DOHH2 (cell line): Measurements from ENCODE around the gene IL6R.

Experiments used
- H3F3A ChIP-seq: fragments of 200-600 bp; sonication (generic), shearing (Covaris generic); 2 replicates; pipeline ENCODE4 v1.6.0; 2016; ENCODE audit warnings: antibody characterized with exemption, mild to moderate bottlenecking; ENCODE audit not compliant: control insufficient read depth, insufficient read depth
- H3K27ac ChIP-seq: fragments of 200-600 bp; sonication (generic); 2 replicates; pipeline ENCODE4 v1.5.1; 2014; ENCODE audit warnings: low read depth, mild to moderate bottlenecking, low read length, moderate library complexity
- H3K27me3 ChIP-seq: fragments of 200-600 bp; sonication (generic); 2 replicates; pipeline ENCODE4 v1.6.1; 2014; ENCODE audit warnings: mild to moderate bottlenecking, low read length, mixed read lengths; ENCODE audit not compliant: control insufficient read depth
- H3K36me3 ChIP-seq: fragments of 200-600 bp; sonication (generic); 2 replicates; pipeline ENCODE4 v1.6.1; 2014; ENCODE audit warnings: mild to moderate bottlenecking, low read length, moderate library complexity, mixed read lengths; ENCODE audit not compliant: control insufficient read depth
- H3K4me1 ChIP-seq: fragments of 200-600 bp; sonication (generic); 2 replicates; pipeline ENCODE4 v1.6.1; 2014; ENCODE audit warnings: mild to moderate bottlenecking, low read length, mixed read lengths; ENCODE audit not compliant: control insufficient read depth
- H3K4me2 ChIP-seq: fragments of 200-600 bp; sonication (generic); 2 replicates; pipeline ENCODE4 v1.6.0; 2014; ENCODE audit warnings: mild to moderate bottlenecking, low read length, moderate library complexity
- H3K4me3 ChIP-seq: fragments of 200-600 bp; sonication (generic); 2 replicates; pipeline ENCODE4 v1.5.1; 2014; ENCODE audit warnings: mild to moderate bottlenecking, low read length, mixed read lengths
- H3K79me2 ChIP-seq: fragments of 200-600 bp; sonication (generic); 2 replicates; pipeline ENCODE4 v1.6.1; 2014; ENCODE audit warnings: mild to moderate bottlenecking, low read length, mixed read lengths; ENCODE audit not compliant: control insufficient read depth
- H3K9me2 ChIP-seq: fragments of 200-600 bp; sonication (generic); replicated peaks from 2 replicates; pipeline ENCODE4 v1.6.1; 2014; ENCODE audit warnings: mild to moderate bottlenecking, low read length, mixed read lengths; ENCODE audit not compliant: control insufficient read depth
- H3K9me3 ChIP-seq: fragments of 200-600 bp; sonication (generic); 2 replicates; pipeline ENCODE4 v1.6.1; 2014; ENCODE audit warnings: antibody characterized with exemption, low read length, mixed read lengths; ENCODE audit not compliant: control insufficient read depth, insufficient read depth
- H4K20me1 ChIP-seq: fragments of 200-600 bp; sonication (generic); 2 replicates; pipeline ENCODE4 v1.6.0; 2014; ENCODE audit warnings: low read depth, mild to moderate bottlenecking, antibody characterized with exemption, low read length, moderate library complexity; ENCODE audit not compliant: control insufficient read depth, insufficient read depth
- CTCF ChIP-seq: fragments of 200-600 bp; sonication (generic); IDR thresholded peaks from one replicate; pipeline ENCODE4 v1.5.1; 2014; ENCODE audit warnings: antibody characterized with exemption, mild to moderate bottlenecking, low read depth, low read length; ENCODE audit not compliant: poor library complexity, severe bottlenecking
- EZH2phosphoT487 ChIP-seq: fragments of 200-600 bp; sonication (generic); IDR thresholded peaks from 2 replicates; pipeline ENCODE4 v1.6.1; 2017; ENCODE audit warnings: borderline replicate concordance, mild to moderate bottlenecking, antibody characterized with exemption, low read length, moderate library complexity, mixed read lengths

The IL6R gene

GRCh38 chr1:154398141-154398540, 7.0 kb upstream of the IL6R start:
- no peaks in the 10 kb centered on the region for H3K36me3 ChIP-seq
- H3K27ac ChIP-seq = no peak overlapping the region
- no peaks in the 10 kb centered on the region for H3F3A ChIP-seq
- no peaks in the 10 kb centered on the region for H3K4me1 ChIP-seq
- no peak overlapping the region for H3K4me3 ChIP-seq
- peaks cover 5% of the 10 kb centered on the region for H3K27me3 ChIP-seq
- H4K20me1 ChIP-seq = no peaks in the 10 kb centered on the region
- TF ChIP-seq CTCF (no peak), EZH2phosphoT487 (no peak)
- H3K9me2 ChIP-seq = no peaks in the 10 kb centered on the region
- no peak overlapping the region for H3K4me2 ChIP-seq
- H3K9me3 ChIP-seq = no peaks in the 10 kb centered on the region
- H3K79me2 ChIP-seq = no peaks in the 10 kb centered on the region

DNA sequence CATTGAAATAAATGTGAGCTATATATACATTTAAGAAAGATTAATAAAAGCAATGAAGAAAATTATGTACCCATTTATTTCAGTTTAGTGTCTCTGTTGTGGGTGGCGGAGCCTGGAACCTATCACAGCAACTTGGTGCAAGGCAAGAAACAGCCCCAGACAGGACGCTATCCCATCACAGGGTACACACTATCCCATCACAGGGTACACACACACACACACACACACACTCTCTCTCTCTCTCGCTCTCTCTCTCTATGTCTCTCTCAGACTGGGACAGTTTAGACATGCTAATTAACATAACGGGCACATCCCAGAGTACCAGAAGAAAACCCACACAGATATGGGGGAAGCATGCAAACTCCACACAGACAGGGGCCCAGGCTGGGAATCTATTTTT, 6.5 kb upstream of the IL6R start:
- Histone ChIP-seq H3K79me2 (no peaks in the 10 kb centered on the region), H3K9me3 (no peaks in the 10 kb centered on the region), H3K36me3 (no peaks in the 10 kb centered on the region), H3K27ac (no peak overlapping the region), H4K20me1 (no peaks in the 10 kb centered on the region), H3K4me3 (no peak overlapping the region), H3K4me1 (no peaks in the 10 kb centered on the region), H3K27me3 (peaks cover 11% of the 10 kb centered on the region), H3K9me2 (no peaks in the 10 kb centered on the region), H3K4me2 (no peak overlapping the region), H3F3A (no peaks in the 10 kb centered on the region)
- TF ChIP-seq EZH2phosphoT487 (no peak), CTCF (no peak)

- no peaks in the 10 kb centered on the region for H3K79me2 ChIP-seq
- no peaks in the 10 kb centered on the region for H3K9me2 ChIP-seq
- H3F3A ChIP-seq = no peaks in the 10 kb centered on the region
- no peak overlapping the region for H3K4me2 ChIP-seq
- H3K27me3 ChIP-seq = peaks cover 23% of the 10 kb centered on the region
- H4K20me1 ChIP-seq = no peaks in the 10 kb centered on the region
- no peaks in the 10 kb centered on the region for H3K9me3 ChIP-seq
- TF ChIP-seq CTCF (no peak), EZH2phosphoT487 (no peak)
- no peak overlapping the region for H3K27ac ChIP-seq
- H3K4me3 ChIP-seq = no peak overlapping the region
- peaks cover 10% of the 10 kb centered on the region for H3K4me1 ChIP-seq
- H3K36me3 ChIP-seq = no peaks in the 10 kb centered on the region
Measured at GRCh38 chr1:154400381-154400801, 4.8 kb upstream of the IL6R start.

GRCh38 chr1:154402409-154402921, 2.7 kb upstream of the IL6R start:
- no peak overlapping the region for H3K27ac ChIP-seq
- no peaks in the 10 kb centered on the region for H3K79me2 ChIP-seq
- peaks cover 41% of the 10 kb centered on the region for H3K27me3 ChIP-seq
- H3F3A ChIP-seq = peaks cover 8% of the 10 kb centered on the region
- peaks cover 7% of the 10 kb centered on the region; the same call in 1 of the 2 replicates for H4K20me1 ChIP-seq
- no peaks in the 10 kb centered on the region for H3K36me3 ChIP-seq
- no peaks in the 10 kb centered on the region for H3K9me2 ChIP-seq
- H3K9me3 ChIP-seq = no peaks in the 10 kb centered on the region
- H3K4me2 ChIP-seq = no peak overlapping the region
- TF ChIP-seq EZH2phosphoT487 (no peak), CTCF (no peak)
- no peak overlapping the region for H3K4me3 ChIP-seq
- H3K4me1 ChIP-seq = peaks cover 31% of the 10 kb centered on the region
